GM10248 (cell line): ENCODE measurements around the gene SPRR2D.
"Not testable (repeated sequence)": the region's sequence is repeated elsewhere in the genome, so short reads cannot be mapped to it uniquely, and the experiment has no call there.

ENCODE experiments used
- CTCF ChIA-PET: fragments of 300-600 bp; sonication (Branson Sonifier 250); formaldehyde crosslinking; extraction: SDS; loops from one replicate; lab custom pipeline; 2021; ENCODE audit warnings: antibody characterized with exemption; lab: Yijun Ruan, JAX
- POLR2A ChIA-PET: fragments of 350-650 bp; sonication (Branson Sonifier 250); formaldehyde crosslinking; extraction: SDS; loops from one replicate; lab custom pipeline; 2020; ENCODE audit warnings: antibody characterized with exemption; lab: Yijun Ruan, JAX
- DNase-seq: peaks from one replicate; pipeline ENCODE4 v3.0.0; 2012; ENCODE audit errors: extremely low spot score
- TF ChIP-seq, protein P1 (sequence below): IDR thresholded peaks from 2 replicates; pipeline ENCODE4 v1.5.1; 2012; ENCODE audit warnings: mild to moderate bottlenecking, low read depth; ENCODE audit errors: extremely low read depth, missing control alignments, control extremely low read depth

The SPRR2D gene

DNA sequence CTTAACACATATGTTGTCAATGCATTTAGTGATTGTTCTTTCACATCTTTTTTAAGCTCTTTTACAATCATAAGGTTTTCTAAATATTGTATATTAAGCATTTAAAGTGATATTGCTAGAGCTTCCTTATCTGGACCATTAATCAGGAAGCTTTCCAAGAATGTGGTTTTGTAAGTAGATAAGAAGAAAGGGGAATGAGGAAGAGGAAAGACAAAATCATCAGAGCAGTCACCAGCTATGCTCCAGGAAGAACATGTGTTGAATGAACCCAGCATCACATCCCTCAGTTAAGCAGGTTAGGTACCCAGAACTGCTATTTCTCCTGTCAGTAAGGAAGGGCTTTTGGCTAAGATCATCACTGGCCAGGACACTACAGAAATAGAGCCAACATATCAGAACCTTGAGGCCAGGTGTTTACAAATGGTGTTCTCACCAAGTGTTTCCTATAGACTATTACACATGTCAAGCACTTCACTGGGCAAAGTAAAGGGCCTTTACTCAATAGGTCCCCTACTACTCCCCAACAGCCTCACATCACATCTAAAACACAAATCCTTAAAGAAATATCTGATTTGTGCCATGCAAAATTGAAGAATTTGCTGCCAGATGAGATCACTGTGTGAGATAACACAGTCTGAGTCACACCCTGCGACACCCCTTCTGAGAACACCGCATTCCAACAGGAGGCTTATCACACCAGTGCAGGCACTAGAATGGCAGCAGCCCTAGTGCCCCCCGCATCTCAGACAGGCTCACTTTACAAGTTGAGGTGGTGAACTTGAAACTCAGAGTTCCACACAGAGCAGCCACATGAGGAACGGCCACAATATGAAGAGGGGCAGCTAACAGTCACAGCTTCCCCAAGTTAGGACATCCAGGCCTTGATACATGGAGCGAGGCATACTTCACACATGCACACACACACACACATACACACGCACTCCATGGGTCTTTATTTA, 18.2 kb upstream of the SPRR2D start:
- no peak for DNase-seq
- TF ChIP-seq, protein P1, sequence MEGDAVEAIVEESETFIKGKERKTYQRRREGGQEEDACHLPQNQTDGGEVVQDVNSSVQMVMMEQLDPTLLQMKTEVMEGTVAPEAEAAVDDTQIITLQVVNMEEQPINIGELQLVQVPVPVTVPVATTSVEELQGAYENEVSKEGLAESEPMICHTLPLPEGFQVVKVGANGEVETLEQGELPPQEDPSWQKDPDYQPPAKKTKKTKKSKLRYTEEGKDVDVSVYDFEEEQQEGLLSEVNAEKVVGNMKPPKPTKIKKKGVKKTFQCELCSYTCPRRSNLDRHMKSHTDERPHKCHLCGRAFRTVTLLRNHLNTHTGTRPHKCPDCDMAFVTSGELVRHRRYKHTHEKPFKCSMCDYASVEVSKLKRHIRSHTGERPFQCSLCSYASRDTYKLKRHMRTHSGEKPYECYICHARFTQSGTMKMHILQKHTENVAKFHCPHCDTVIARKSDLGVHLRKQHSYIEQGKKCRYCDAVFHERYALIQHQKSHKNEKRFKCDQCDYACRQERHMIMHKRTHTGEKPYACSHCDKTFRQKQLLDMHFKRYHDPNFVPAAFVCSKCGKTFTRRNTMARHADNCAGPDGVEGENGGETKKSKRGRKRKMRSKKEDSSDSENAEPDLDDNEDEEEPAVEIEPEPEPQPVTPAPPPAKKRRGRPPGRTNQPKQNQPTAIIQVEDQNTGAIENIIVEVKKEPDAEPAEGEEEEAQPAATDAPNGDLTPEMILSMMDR: no peak
- ChIA-PET POLR2A (no interaction called here), CTCF (interaction anchor here (1.3 to 2.2 kb wide), 4 partner anchors 12 to 162 kb away, joined by 3 to 6 read pairs (median 4); partner anchors contain the start of gene SPRR2B)

DNA sequence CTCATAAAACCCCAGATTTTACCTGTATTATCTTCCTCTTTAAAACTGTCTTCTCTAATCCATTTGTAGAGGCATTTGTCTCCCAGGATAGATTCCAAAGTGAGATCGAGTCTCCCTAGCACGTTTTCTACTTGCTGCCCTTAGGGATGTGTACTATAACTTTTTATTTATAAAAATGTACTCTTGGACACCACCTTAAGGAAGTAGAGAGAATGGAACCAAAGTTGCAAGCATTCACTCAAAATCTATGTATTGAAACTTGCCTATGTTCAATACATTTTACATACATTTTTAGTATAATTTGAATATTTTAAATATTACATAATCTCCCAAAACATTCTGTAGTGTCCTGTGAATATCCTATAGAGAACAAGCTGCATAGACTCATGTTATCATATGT, 17.2 kb upstream of the SPRR2D start:
- no peak for DNase-seq
- CTCF ChIA-PET: interaction anchor here (1.3 to 2.2 kb wide), 4 partner anchors 13 to 163 kb away, joined by 3 to 6 read pairs (median 4); partner anchors contain the start of gene SPRR2B
- TF ChIP-seq, protein P1: no peak
- POLR2A ChIA-PET: no interaction called here

DNA sequence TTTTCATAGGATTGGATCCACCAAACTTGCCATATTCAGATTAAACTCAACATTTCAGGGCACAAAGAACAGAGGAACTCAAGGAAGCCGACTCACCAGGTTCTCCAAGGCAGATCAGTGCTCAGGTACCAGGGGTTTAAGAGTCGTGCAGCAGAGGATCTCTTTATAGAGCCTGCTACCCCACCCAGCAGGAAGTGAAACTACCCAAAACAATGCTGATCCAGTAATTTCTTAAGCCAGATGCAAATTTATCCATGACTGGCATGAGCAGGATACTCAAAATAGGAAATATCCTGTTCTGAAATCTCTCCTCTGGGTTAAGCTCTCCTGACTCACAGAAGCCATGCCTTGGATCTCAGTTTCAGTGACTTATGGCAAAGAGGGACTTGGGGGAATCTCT, 16.5 kb upstream of the SPRR2D start, which contains the start of gene SPRR2A:
TSS of gene SPRR2A (minus strand) at position 138 of the 400 bp plus-strand sequence. CDS start 777 bp downstream, outside the sequence.
- DNase-seq: no peak
- CTCF ChIA-PET: interaction anchor here (1.5 to 2.2 kb wide), 3 partner anchors 12 to 17 kb away, joined by 3 to 6 read pairs (median 5); partner anchors contain the start of gene SPRR2B
- POLR2A ChIA-PET: no interaction called here
- TF ChIP-seq, protein P1: no peak

DNA sequence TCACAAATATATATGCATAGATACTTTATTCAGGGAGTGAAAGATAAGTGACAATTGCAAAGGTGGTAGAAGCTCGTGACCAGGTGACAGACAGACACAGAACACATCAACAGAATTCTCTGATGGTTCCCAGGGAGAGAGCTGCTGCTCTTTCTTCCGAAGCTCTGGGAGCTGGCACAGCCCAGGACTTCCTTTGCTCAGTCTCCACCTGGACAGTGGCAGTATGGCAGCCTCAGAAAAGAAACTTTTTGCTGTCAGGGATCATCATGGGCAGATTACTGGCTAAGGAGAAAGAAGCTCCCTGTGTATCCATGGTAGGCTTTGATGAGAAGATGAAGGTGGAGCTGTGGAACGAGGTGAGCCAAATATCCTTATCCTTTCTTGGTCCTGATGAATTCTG, 15.2 kb upstream of the SPRR2D start:
- POLR2A ChIA-PET, DNase-seq, CTCF ChIA-PET: not testable (repeated sequence)

DNA sequence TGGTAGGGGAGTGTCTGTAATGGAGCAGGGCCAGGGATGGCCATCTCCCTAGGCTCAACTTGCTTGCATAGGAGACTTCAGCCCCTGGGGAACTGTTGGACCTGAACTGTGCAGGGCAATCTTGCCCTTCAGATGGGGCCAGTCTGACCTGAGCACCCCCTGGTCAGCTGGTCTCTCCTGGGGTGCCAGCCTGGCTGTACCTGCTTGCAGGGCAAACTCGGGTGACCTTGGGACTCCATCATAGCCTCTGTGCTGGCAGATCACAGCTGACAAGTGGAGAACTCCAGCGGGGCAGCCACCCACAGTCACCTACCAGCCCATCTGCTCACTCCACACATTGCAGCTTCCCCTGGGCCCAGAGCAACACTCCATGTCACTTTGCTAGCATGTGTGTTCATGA, 8.3 kb upstream of the SPRR2D start:
- TF ChIP-seq, protein P1: no peak
- ChIA-PET POLR2A (no interaction called here), CTCF (no interaction called here)
- no peak for DNase-seq

DNA sequence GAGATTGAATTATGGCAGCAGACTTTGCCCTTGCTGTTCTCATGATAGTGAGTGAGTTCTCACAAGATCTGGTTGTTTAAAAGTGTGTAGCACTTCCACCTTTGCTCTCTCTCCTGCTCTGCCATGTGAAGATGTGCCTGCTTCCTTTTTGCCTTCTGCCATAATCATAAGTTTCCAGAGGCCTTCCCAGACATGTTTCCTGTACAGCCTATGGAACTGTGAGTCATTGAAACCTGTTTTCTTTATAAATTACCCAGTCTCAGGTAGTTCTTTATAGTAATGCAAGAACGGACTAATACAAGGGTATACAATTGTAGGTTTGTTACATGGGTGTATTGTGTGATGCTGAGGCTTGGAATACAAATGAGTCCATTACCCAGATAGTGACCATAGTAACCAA, 5.7 kb downstream of the SPRR2D start:
- ChIA-PET POLR2A (no interaction called here), CTCF (interaction anchor here (1.8 kb wide), 1 partner anchor 11 kb away, joined by 6 read pairs; no protein-coding TSS in a partner anchor)
- DNase-seq: no peak
- TF ChIP-seq, protein P1: no peak
